GM23248 (cell line): Measurements from ENCODE around the gene TSPAN14.

Experiments
- EZH2 ChIP-seq: fragments of 200-600 bp; sonication (generic); IDR thresholded peaks from 2 replicates; pipeline ENCODE4 v1.6.1; 2018; ENCODE audit warnings: antibody characterized with exemption, mild to moderate bottlenecking; ENCODE audit not compliant: insufficient read depth, poor library complexity, severe bottlenecking
- EZH2phosphoT487 ChIP-seq: fragments of 200-600 bp; sonication (generic); IDR thresholded peaks from 2 replicates; pipeline ENCODE4 v1.6.1; 2018; ENCODE audit warnings: antibody characterized with exemption, moderate library complexity, mild to moderate bottlenecking, low read depth; ENCODE audit not compliant: insufficient read depth

DNA sequence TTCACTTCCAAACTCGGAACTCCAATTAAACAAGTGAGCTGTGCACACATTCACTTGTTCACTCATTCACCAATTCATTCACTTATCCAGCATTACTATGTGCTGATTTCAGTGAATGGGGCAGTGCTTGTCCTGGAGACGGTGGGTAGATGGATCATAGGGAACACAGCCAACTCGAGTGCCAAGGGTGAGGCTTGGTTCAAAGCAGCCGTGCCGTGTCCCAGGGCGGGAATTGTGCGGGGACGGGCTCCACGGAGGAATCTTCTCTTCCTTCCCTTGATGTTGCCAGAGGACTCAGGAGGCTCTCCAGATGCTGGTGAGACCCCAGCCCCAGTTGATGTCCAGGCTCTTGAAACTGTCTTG, 86.5 kb downstream of the TSPAN14 start:
- no peak for TF ChIP-seq EZH2
- no peak for TF ChIP-seq EZH2phosphoT487
